ENCODE measurements around the gene MSH3.

MSH3 gene

GRCh38 chr5:80644900-80645299, 9.6 kb upstream of the MSH3 start:
- no peaks in the 10 kb centered on the region for H3K9me2 ChIP-seq (replicated peaks; ENCODE audit: control insufficient read depth, low read length)
- no peaks in the 10 kb centered on the region for H3K4me1 ChIP-seq (ENCODE audit: control insufficient read depth, low read length)
- no peaks in the 10 kb centered on the region for H3K9me3 ChIP-seq (ENCODE audit: control insufficient read depth, insufficient read depth, low read length)
- no peaks in the 10 kb centered on the region for H4K20me1 ChIP-seq (ENCODE audit: control insufficient read depth, insufficient read depth, low read depth, low read length)
- H3K27ac ChIP-seq (ENCODE audit: low read depth, low read length), result no peak overlapping the region
- no peak overlapping the region for H3K4me3 ChIP-seq (ENCODE audit: low read length)
- H3K27me3 ChIP-seq (ENCODE audit: control insufficient read depth, low read length), result no peaks in the 10 kb centered on the region
- peaks cover 55% of the 10 kb centered on the region for H3K36me3 ChIP-seq (ENCODE audit: control insufficient read depth, low read length)
- TF ChIP-seq CTCF (IDR thresholded peaks at IDR 0.05; ENCODE audit: low read depth, low read length, poor library complexity, severe bottlenecking) (no peak), EZH2phosphoT487 (IDR thresholded peaks at IDR 0.05; ENCODE audit: borderline replicate concordance, low read length) (no peak)
- H3K4me2 ChIP-seq (ENCODE audit: low read length), result no peak overlapping the region
- no peaks in the 10 kb centered on the region for H3F3A ChIP-seq (ENCODE audit: control insufficient read depth, insufficient read depth)
- H3K79me2 ChIP-seq (ENCODE audit: control insufficient read depth, low read length), result peaks cover 88% of the 10 kb centered on the region

- TF ChIP-seq CTCF (IDR thresholded peaks at IDR 0.05; ENCODE audit: low read depth, low read length, poor library complexity, severe bottlenecking), result no peak
- TF ChIP-seq EZH2phosphoT487 (IDR thresholded peaks at IDR 0.05; ENCODE audit: borderline replicate concordance, low read length), result no peak
- H3K4me1 ChIP-seq (ENCODE audit: control insufficient read depth, low read length), result no peaks in the 10 kb centered on the region
- peaks cover 34% of the 10 kb centered on the region for H3K36me3 ChIP-seq (ENCODE audit: control insufficient read depth, low read length)
- H3K27ac ChIP-seq (ENCODE audit: low read depth, low read length), result no peak overlapping the region
- no peak overlapping the region for H3K4me2 ChIP-seq (ENCODE audit: low read length)
- peaks cover 68% of the 10 kb centered on the region for H3K79me2 ChIP-seq (ENCODE audit: control insufficient read depth, low read length)
- H3K9me2 ChIP-seq (replicated peaks; ENCODE audit: control insufficient read depth, low read length), result no peaks in the 10 kb centered on the region
- H4K20me1 ChIP-seq (ENCODE audit: control insufficient read depth, insufficient read depth, low read depth, low read length), result no peaks in the 10 kb centered on the region
- H3K27me3 ChIP-seq (ENCODE audit: control insufficient read depth, low read length), result no peaks in the 10 kb centered on the region
- no peak overlapping the region for H3K4me3 ChIP-seq (ENCODE audit: low read length)
- H3F3A ChIP-seq (ENCODE audit: control insufficient read depth, insufficient read depth), result no peaks in the 10 kb centered on the region
- H3K9me3 ChIP-seq (ENCODE audit: control insufficient read depth, insufficient read depth, low read length), result no peaks in the 10 kb centered on the region
These were observed 7.5 kb upstream of the MSH3 start for GRCh38 chr5:80646926-80647325.

- no peak for TF ChIP-seq EZH2phosphoT487 (IDR thresholded peaks at IDR 0.05; ENCODE audit: borderline replicate concordance, low read length)
- no peak for TF ChIP-seq CTCF (IDR thresholded peaks at IDR 0.05; ENCODE audit: low read depth, low read length, poor library complexity, severe bottlenecking)
These were observed 950 bp upstream of the MSH3 start for GRCh38 chr5:80653502-80653901.

DNA sequence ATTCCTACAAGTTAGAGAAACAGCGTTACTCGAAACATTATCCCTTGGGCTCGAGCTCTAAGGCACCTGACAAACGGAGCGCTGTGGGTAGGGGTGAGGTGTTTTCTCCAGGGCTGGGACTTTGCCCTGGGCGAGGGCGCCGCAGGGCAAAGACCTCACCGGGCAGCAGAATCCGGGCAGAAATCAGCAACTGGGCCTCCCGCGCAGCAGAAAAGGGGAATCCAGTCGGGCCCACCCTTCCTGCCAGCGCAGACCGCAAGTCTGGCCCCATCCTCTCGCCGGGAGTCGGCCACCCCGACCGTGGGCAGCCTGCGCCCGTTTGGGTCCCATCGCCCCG, 430 bp upstream of the MSH3 start:
- no peaks in the 10 kb centered on the region for H3K27me3 ChIP-seq (ENCODE audit: control insufficient read depth, low read length)
- no peak overlapping the region for H3K4me3 ChIP-seq (ENCODE audit: low read length)
- no peaks in the 10 kb centered on the region for H3F3A ChIP-seq (ENCODE audit: control insufficient read depth, insufficient read depth)
- H3K36me3 ChIP-seq (ENCODE audit: control insufficient read depth, low read length), result peaks cover 31% of the 10 kb centered on the region
- H3K4me1 ChIP-seq (ENCODE audit: control insufficient read depth, low read length), result peaks cover 12% of the 10 kb centered on the region
- H3K79me2 ChIP-seq (ENCODE audit: control insufficient read depth, low read length), result peaks cover 28% of the 10 kb centered on the region
- H4K20me1 ChIP-seq (ENCODE audit: control insufficient read depth, insufficient read depth, low read depth, low read length), result peaks cover 5% of the 10 kb centered on the region; the same call in 1 of the 2 replicates
- TF ChIP-seq CTCF (IDR thresholded peaks at IDR 0.05; ENCODE audit: low read depth, low read length, poor library complexity, severe bottlenecking) (no peak), EZH2phosphoT487 (IDR thresholded peaks at IDR 0.05; ENCODE audit: borderline replicate concordance, low read length) (no peak)
- peak overlapping the region; percentile 81 for H3K27ac ChIP-seq (ENCODE audit: low read depth, low read length)
- no peak overlapping the region for H3K4me2 ChIP-seq (ENCODE audit: low read length)
- H3K9me2 ChIP-seq (replicated peaks; ENCODE audit: control insufficient read depth, low read length), result no peaks in the 10 kb centered on the region
- H3K9me3 ChIP-seq (ENCODE audit: control insufficient read depth, insufficient read depth, low read length), result no peaks in the 10 kb centered on the region

More at GRCh38 chr5:80653502-80653901, 950 bp upstream of the MSH3 start:
- H4K20me1 ChIP-seq (ENCODE audit: control insufficient read depth, insufficient read depth, low read depth, low read length), result peaks cover 5% of the 10 kb centered on the region; the same call in 1 of the 2 replicates
- H3F3A ChIP-seq (ENCODE audit: control insufficient read depth, insufficient read depth), result no peaks in the 10 kb centered on the region
- H3K9me3 ChIP-seq (ENCODE audit: control insufficient read depth, insufficient read depth, low read length), result no peaks in the 10 kb centered on the region
- H3K9me2 ChIP-seq (replicated peaks; ENCODE audit: control insufficient read depth, low read length), result no peaks in the 10 kb centered on the region
- H3K36me3 ChIP-seq (ENCODE audit: control insufficient read depth, low read length), result peaks cover 28% of the 10 kb centered on the region
- H3K27me3 ChIP-seq (ENCODE audit: control insufficient read depth, low read length), result no peaks in the 10 kb centered on the region
- H3K4me3 ChIP-seq (ENCODE audit: low read length), result no peak overlapping the region
- peaks cover 33% of the 10 kb centered on the region for H3K79me2 ChIP-seq (ENCODE audit: control insufficient read depth, low read length)
- H3K27ac ChIP-seq (ENCODE audit: low read depth, low read length), result peak overlapping the region; percentile 81
- H3K4me2 ChIP-seq (ENCODE audit: low read length), result no peak overlapping the region
- peaks cover 12% of the 10 kb centered on the region for H3K4me1 ChIP-seq (ENCODE audit: control insufficient read depth, low read length)
